ENCODE measurements around the gene EEFSEC. TPM values are rescaled to one million over a fixed set of nuclear protein-coding genes. Genes with fewer than 3 reads are reported as not detected.

EEFSEC gene
- total RNA-seq, 1 donor from 2014 or later: 2.6 TPM

GRCh38 chr3:128168836-128169235 is 15.6 kb downstream of the EEFSEC start:
- Histone ChIP-seq H3K9me3 (ENCODE audit: control insufficient read depth in 3 of 3, low read length in 3 of 3) (no peaks in the 10 kb centered on the region), H3K4me3 (ENCODE audit: low read length in 3 of 3) (no peak overlapping the region), H3K9ac (ENCODE audit: low read depth in 1 of 3, low read length in 3 of 3) (no peak overlapping the region), H3K27ac (ENCODE audit: low read depth, low read length) (peak overlapping the region; percentile 66), H3K27me3 (ENCODE audit: control insufficient read depth in 3 of 3, insufficient read depth in 3 of 3, low read length in 3 of 3) (no peaks in the 10 kb centered on the region), H3K4me1 (ENCODE audit: control insufficient read depth in 3 of 3, insufficient read depth in 3 of 3, low read length in 3 of 3) (peaks cover 9 to 22% (median 20%) of the 10 kb centered on the region in 3 donors), H3K36me3 (ENCODE audit: control insufficient read depth in 3 of 3, insufficient read depth in 3 of 3, low read length in 3 of 3) (peaks cover 2 to 7% (median 5%) of the 10 kb centered on the region in 3 donors)

DNA sequence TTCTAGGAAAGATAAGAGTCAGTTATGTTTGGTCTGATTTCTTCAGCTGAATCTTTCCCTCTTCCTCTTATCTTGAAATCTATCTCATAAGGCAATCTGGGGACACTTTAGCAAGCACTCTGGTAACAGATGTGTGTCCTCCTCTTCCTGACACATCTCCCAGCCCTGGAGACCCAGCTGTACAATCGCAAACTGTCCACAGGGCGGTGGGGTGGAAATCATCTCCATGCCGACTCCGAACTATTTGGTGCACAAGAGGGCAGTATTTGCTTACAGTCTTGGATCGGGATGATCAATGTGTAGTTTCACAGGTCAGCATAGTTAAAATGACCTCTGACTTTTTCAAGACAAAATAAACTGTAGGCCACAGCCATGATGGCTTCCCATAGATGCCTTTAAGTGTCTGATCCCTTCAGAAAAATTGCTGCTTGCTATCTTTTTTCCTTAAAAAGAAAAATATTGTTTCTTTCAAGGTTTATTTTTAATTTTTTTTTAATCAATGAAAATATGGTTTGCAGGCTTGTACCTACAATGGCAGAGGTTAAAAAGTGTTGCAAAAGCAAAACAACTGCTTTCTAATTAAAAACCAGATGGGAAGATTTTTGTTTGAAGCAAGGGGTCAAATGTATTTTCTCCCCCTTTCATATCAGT is 17.7 kb downstream of the EEFSEC start:
- no peaks in the 10 kb centered on the region for H3K27me3 ChIP-seq (ENCODE audit: control insufficient read depth in 3 of 3, insufficient read depth in 3 of 3, low read length in 3 of 3)
- H3K36me3 ChIP-seq (ENCODE audit: control insufficient read depth in 3 of 3, insufficient read depth in 3 of 3, low read length in 3 of 3): peaks cover 2 to 7% (median 5%) of the 10 kb centered on the region in 3 donors
- no peak overlapping the region for H3K27ac ChIP-seq (ENCODE audit: low read depth, low read length)
- H3K4me3 ChIP-seq (ENCODE audit: low read length in 3 of 3): no peak overlapping the region
- H3K9ac ChIP-seq (ENCODE audit: low read depth in 1 of 3, low read length in 3 of 3): no peak overlapping the region
- H3K9me3 ChIP-seq (ENCODE audit: control insufficient read depth in 3 of 3, low read length in 3 of 3): no peaks in the 10 kb centered on the region
- H3K4me1 ChIP-seq (ENCODE audit: control insufficient read depth in 3 of 3, insufficient read depth in 3 of 3, low read length in 3 of 3): peaks cover 26 to 39% (median 38%) of the 10 kb centered on the region in 3 donors

- no peak overlapping the region for H3K9ac ChIP-seq (ENCODE audit: low read depth in 1 of 3, low read length in 3 of 3)
Observed at GRCh38 chr3:128173200-128173599, 19.9 kb downstream of the EEFSEC start.

DNA sequence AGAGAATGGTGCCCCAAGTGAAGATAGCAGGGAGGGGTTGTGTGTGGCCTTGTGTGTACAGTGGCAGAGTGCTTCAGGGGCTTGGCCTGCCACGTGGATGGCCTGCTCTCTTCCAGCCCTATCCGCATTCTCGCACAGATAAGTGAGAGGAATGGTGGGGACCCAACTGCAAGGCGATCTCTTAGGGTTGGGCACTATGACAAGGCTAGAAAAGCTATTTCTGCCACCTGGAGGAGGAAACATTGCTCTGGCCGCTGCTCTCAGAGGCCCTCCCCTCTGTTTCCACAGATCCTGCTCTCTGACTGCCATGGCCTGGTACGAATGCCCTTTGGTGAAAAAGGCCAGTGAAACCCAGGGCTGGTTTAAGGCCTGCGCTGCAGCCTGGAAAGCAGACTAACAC is 20.6 kb downstream of the EEFSEC start:
- Histone ChIP-seq H3K27ac (ENCODE audit: low read depth, low read length) (peak overlapping the region; percentile 4), H3K9me3 (ENCODE audit: control insufficient read depth in 3 of 3, low read length in 3 of 3) (no peaks in the 10 kb centered on the region), H3K4me3 (ENCODE audit: low read length in 3 of 3) (no peak overlapping the region), H3K27me3 (ENCODE audit: control insufficient read depth in 3 of 3, insufficient read depth in 3 of 3, low read length in 3 of 3) (no peaks in the 10 kb centered on the region), H3K36me3 (ENCODE audit: control insufficient read depth in 3 of 3, insufficient read depth in 3 of 3, low read length in 3 of 3) (no peaks in the 10 kb centered on the region), H3K4me1 (ENCODE audit: control insufficient read depth in 3 of 3, insufficient read depth in 3 of 3, low read length in 3 of 3) (peaks cover 19 to 26% (median 24%) of the 10 kb centered on the region in 3 donors), H3K9ac (ENCODE audit: low read depth in 1 of 3, low read length in 3 of 3) (peak overlapping the region in 2 of 3 donors; percentile 10 to 40)

More at GRCh38 chr3:128173200-128173599, 19.9 kb downstream of the EEFSEC start:
- no peaks in the 10 kb centered on the region for H3K27me3 ChIP-seq (ENCODE audit: control insufficient read depth in 3 of 3, insufficient read depth in 3 of 3, low read length in 3 of 3)
- peaks cover 21 to 31% (median 31%) of the 10 kb centered on the region in 3 donors for H3K4me1 ChIP-seq (ENCODE audit: control insufficient read depth in 3 of 3, insufficient read depth in 3 of 3, low read length in 3 of 3)
- no peaks in the 10 kb centered on the region for H3K36me3 ChIP-seq (ENCODE audit: control insufficient read depth in 3 of 3, insufficient read depth in 3 of 3, low read length in 3 of 3)
- H3K4me3 ChIP-seq (ENCODE audit: low read length in 3 of 3): no peak overlapping the region
- H3K27ac ChIP-seq (ENCODE audit: low read depth, low read length): no peak overlapping the region
- no peaks in the 10 kb centered on the region for H3K9me3 ChIP-seq (ENCODE audit: control insufficient read depth in 3 of 3, low read length in 3 of 3)

GRCh38 chr3:128174675-128175590 is 21.7 kb downstream of the EEFSEC start:
- H3K4me3 ChIP-seq (ENCODE audit: low read length in 3 of 3): no peak overlapping the region
- no peaks in the 10 kb centered on the region for H3K27me3 ChIP-seq (ENCODE audit: control insufficient read depth in 3 of 3, insufficient read depth in 3 of 3, low read length in 3 of 3)
- H3K36me3 ChIP-seq (ENCODE audit: control insufficient read depth in 3 of 3, insufficient read depth in 3 of 3, low read length in 3 of 3): no peaks in the 10 kb centered on the region
- H3K4me1 ChIP-seq (ENCODE audit: control insufficient read depth in 3 of 3, insufficient read depth in 3 of 3, low read length in 3 of 3): peaks cover 23 to 26% (median 23%) of the 10 kb centered on the region in 3 donors
- H3K27ac ChIP-seq (ENCODE audit: low read depth, low read length): no peak overlapping the region
- no peaks in the 10 kb centered on the region for H3K9me3 ChIP-seq (ENCODE audit: control insufficient read depth in 3 of 3, low read length in 3 of 3)
- H3K9ac ChIP-seq (ENCODE audit: low read depth in 1 of 3, low read length in 3 of 3): peak overlapping the region in 1 of 3 donors; percentile 19

GRCh38 chr3:128175768-128176167 is 22.5 kb downstream of the EEFSEC start:
- H3K27me3 ChIP-seq (ENCODE audit: control insufficient read depth in 3 of 3, insufficient read depth in 3 of 3, low read length in 3 of 3): no peaks in the 10 kb centered on the region
- no peak overlapping the region for H3K27ac ChIP-seq (ENCODE audit: low read depth, low read length)
- H3K4me1 ChIP-seq (ENCODE audit: control insufficient read depth in 3 of 3, insufficient read depth in 3 of 3, low read length in 3 of 3): peaks cover 31 to 34% (median 31%) of the 10 kb centered on the region in 3 donors
- no peak overlapping the region for H3K4me3 ChIP-seq (ENCODE audit: low read length in 3 of 3)
- H3K9me3 ChIP-seq (ENCODE audit: control insufficient read depth in 3 of 3, low read length in 3 of 3): no peaks in the 10 kb centered on the region
- H3K9ac ChIP-seq (ENCODE audit: low read depth in 1 of 3, low read length in 3 of 3): no peak overlapping the region
- no peaks in the 10 kb centered on the region for H3K36me3 ChIP-seq (ENCODE audit: control insufficient read depth in 3 of 3, insufficient read depth in 3 of 3, low read length in 3 of 3)

GRCh38 chr3:128176276-128176833 is 23.1 kb downstream of the EEFSEC start:
- Histone ChIP-seq H3K36me3 (ENCODE audit: control insufficient read depth in 3 of 3, insufficient read depth in 3 of 3, low read length in 3 of 3) (no peaks in the 10 kb centered on the region), H3K27ac (ENCODE audit: low read depth, low read length) (no peak overlapping the region), H3K9ac (ENCODE audit: low read depth in 1 of 3, low read length in 3 of 3) (no peak overlapping the region), H3K9me3 (ENCODE audit: control insufficient read depth in 3 of 3, low read length in 3 of 3) (no peaks in the 10 kb centered on the region), H3K27me3 (ENCODE audit: control insufficient read depth in 3 of 3, insufficient read depth in 3 of 3, low read length in 3 of 3) (no peaks in the 10 kb centered on the region), H3K4me3 (ENCODE audit: low read length in 3 of 3) (no peak overlapping the region), H3K4me1 (ENCODE audit: control insufficient read depth in 3 of 3, insufficient read depth in 3 of 3, low read length in 3 of 3) (peaks cover 33 to 40% (median 33%) of the 10 kb centered on the region in 3 donors)

- Histone ChIP-seq H3K4me3 (ENCODE audit: low read length in 3 of 3) (no peak overlapping the region), H3K27me3 (ENCODE audit: control insufficient read depth in 3 of 3, insufficient read depth in 3 of 3, low read length in 3 of 3) (no peaks in the 10 kb centered on the region), H3K36me3 (ENCODE audit: control insufficient read depth in 3 of 3, insufficient read depth in 3 of 3, low read length in 3 of 3) (no peaks in the 10 kb centered on the region), H3K4me1 (ENCODE audit: control insufficient read depth in 3 of 3, insufficient read depth in 3 of 3, low read length in 3 of 3) (peaks cover 33 to 42% (median 35%) of the 10 kb centered on the region in 3 donors), H3K9me3 (ENCODE audit: control insufficient read depth in 3 of 3, low read length in 3 of 3) (no peaks in the 10 kb centered on the region), H3K27ac (ENCODE audit: low read depth, low read length) (no peak overlapping the region), H3K9ac (ENCODE audit: low read depth in 1 of 3, low read length in 3 of 3) (no peak overlapping the region)
Observed at GRCh38 chr3:128177865-128178264, 24.6 kb downstream of the EEFSEC start.

DNA sequence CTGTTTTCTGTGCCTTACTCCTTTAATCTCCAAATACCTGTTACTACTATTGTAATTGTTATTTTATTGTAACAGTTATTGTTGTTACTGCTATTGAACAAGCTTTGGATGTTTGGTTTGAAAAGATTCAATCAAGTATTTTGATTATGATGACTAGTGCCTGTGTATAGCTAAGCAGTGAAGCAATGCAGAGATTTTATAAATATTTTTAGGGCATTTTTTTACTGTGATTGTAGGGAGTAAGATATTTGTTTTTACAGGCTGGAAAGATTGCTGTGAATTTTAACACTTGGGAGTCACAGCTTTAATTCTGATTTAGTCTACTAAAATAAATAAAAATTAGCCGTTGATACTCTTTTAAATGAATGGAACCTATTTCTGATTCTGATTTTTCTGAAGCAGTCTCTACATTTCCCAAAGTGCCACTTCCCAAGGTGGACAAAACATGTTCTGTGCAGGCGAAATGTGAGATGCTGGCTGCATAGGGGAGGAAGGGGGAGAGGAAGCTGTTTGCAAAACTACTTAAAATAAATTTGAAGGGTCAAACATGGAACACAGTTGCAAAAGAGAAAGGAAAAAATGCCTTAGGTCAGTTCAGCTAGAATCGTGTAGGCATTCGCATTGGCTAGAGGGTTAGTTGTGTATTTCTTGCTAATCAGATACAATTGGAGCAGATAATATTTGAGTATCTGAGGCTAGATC is 25.7 kb downstream of the EEFSEC start:
- Histone ChIP-seq H3K27ac (ENCODE audit: low read depth, low read length) (no peak overlapping the region), H3K27me3 (ENCODE audit: control insufficient read depth in 3 of 3, insufficient read depth in 3 of 3, low read length in 3 of 3) (no peaks in the 10 kb centered on the region), H3K4me3 (ENCODE audit: low read length in 3 of 3) (peak overlapping the region in 1 of 3 donors; percentile 40), H3K4me1 (ENCODE audit: control insufficient read depth in 3 of 3, insufficient read depth in 3 of 3, low read length in 3 of 3) (peaks cover 28 to 39% (median 32%) of the 10 kb centered on the region in 3 donors), H3K9me3 (ENCODE audit: control insufficient read depth in 3 of 3, low read length in 3 of 3) (no peaks in the 10 kb centered on the region), H3K36me3 (ENCODE audit: control insufficient read depth in 3 of 3, insufficient read depth in 3 of 3, low read length in 3 of 3) (no peaks in the 10 kb centered on the region), H3K9ac (ENCODE audit: low read depth in 1 of 3, low read length in 3 of 3) (no peak overlapping the region)

Data from skeletal muscle tissue (tissue), 4 donors.